Peyer's patch (tissue), 4 donors: ENCODE data around the gene CFAP61.

Experiments used
- CTCF ChIP-seq, 6 experiments: fragments of 450-650 bp in 4 of 6; fragments of 200-600 bp in 2 of 6; sonication (generic) in 1 of 6; IDR thresholded peaks; one replicate each; pipeline ENCODE4 v1.5.1; 2017 to 2019; ENCODE audit warnings: antibody characterized with exemption in 6 of 6, mild to moderate bottlenecking in 3 of 6, moderate library complexity in 1 of 6
- POLR2A ChIP-seq, 2 donors: fragments of 450-650 bp; IDR thresholded peaks; one replicate each; pipeline ENCODE4 v1.5.1; 2017; ENCODE audit warnings: antibody characterized with exemption in 2 of 2, mild to moderate bottlenecking in 2 of 2, moderate library complexity in 2 of 2

- TF ChIP-seq CTCF (IDR thresholded peaks at IDR 0.05) (no peak), POLR2A (IDR thresholded peaks at IDR 0.05) (no peak)
Measured at GRCh38 chr20:20321134-20321533, 268.8 kb downstream of the CFAP61 start.
